Neural cell (in vitro differentiated cells): ENCODE data around the gene TGM1. TPM values are rescaled to one million over a fixed set of nuclear protein-coding genes. Genes with fewer than 3 reads are reported as not detected.

Experiments
- H2AFZ ChIP-seq: fragments of 200-600, 300-800 bp; sonication (generic), shearing (Covaris generic); 2 replicates; pipeline ENCODE4 v1.6.0; 2014; ENCODE audit warnings: low read depth, mild to moderate bottlenecking, antibody characterized with exemption, low read length, moderate library complexity
- H3F3A ChIP-seq: fragments of 200-600 bp; shearing (Covaris generic); 2 replicates; pipeline ENCODE4 v1.6.1; 2016; ENCODE audit warnings: mild to moderate bottlenecking, moderate library complexity, mixed read lengths, antibody characterized with exemption, low read length; ENCODE audit not compliant: insufficient read depth, poor library complexity, severe bottlenecking
- H3K27ac ChIP-seq: fragments of 200-600, 300-800 bp; sonication (generic), shearing (Covaris generic); 2 replicates; pipeline ENCODE4 v1.5.1; 2014; ENCODE audit warnings: mild to moderate bottlenecking, low read length, moderate library complexity
- H3K27me3 ChIP-seq: fragments of 300-800, 200-600 bp; sonication (generic), shearing (Covaris generic); 2 replicates; pipeline ENCODE4 v1.6.0; 2014; ENCODE audit warnings: mild to moderate bottlenecking, low read depth, low read length, moderate library complexity; ENCODE audit not compliant: insufficient read depth
- H3K36me3 ChIP-seq: fragments of 300-800, 200-600 bp; sonication (generic), shearing (Covaris generic); 2 replicates; pipeline ENCODE4 v1.5.1; 2014; ENCODE audit warnings: mild to moderate bottlenecking, antibody characterized with exemption, low read length, moderate library complexity; ENCODE audit not compliant: insufficient read depth
- H3K4me2 ChIP-seq: fragments of 300-800, 200-600 bp; sonication (generic), shearing (Covaris generic); 2 replicates; pipeline ENCODE4 v1.6.0; 2014; ENCODE audit warnings: mild to moderate bottlenecking, low read length
- H3K4me3 ChIP-seq: fragments of 300-800, 200-600 bp; sonication (generic), shearing (Covaris generic); 2 replicates; pipeline ENCODE4 v1.5.1; 2014; ENCODE audit warnings: mild to moderate bottlenecking, low read length, moderate library complexity
- H3K79me2 ChIP-seq: fragments of 200-600 bp; shearing (Covaris generic); replicated peaks from 2 replicates; pipeline ENCODE4 v1.6.0; 2014; ENCODE audit warnings: mild to moderate bottlenecking, low read length, moderate library complexity; ENCODE audit not compliant: insufficient read depth
- H3K9ac ChIP-seq: fragments of 300-800, 200-600 bp; sonication (generic), shearing (Covaris generic); 2 replicates; pipeline ENCODE4 v1.6.1; 2016; ENCODE audit warnings: mild to moderate bottlenecking, low read length, mixed read lengths
- H3K9me2 ChIP-seq: fragments of 200-600 bp; shearing (Covaris generic); 2 replicates; pipeline ENCODE4 v1.6.1; 2016; ENCODE audit warnings: mild to moderate bottlenecking, low read length, mixed read lengths; ENCODE audit not compliant: insufficient read depth
- H3K9me3 ChIP-seq: fragments of 200-600, 300-800 bp; sonication (generic), shearing (Covaris generic); 2 replicates; pipeline ENCODE4 v1.6.1; 2016; ENCODE audit warnings: mild to moderate bottlenecking, mixed run types, low read length, moderate library complexity, mixed read lengths
- H4K20me1 ChIP-seq: fragments of 200-600 bp; shearing (Covaris generic); 2 replicates; pipeline ENCODE4 v1.6.1; 2016; ENCODE audit warnings: mild to moderate bottlenecking, mixed run types; ENCODE audit not compliant: insufficient read depth
- EP300 ChIP-seq: fragments of 450-650 bp; conservative IDR thresholded peaks from 2 replicates; pipeline ENCODE4 v1.6.1; 2014; ENCODE audit warnings: antibody characterized with exemption, mild to moderate bottlenecking, moderate library complexity; ENCODE audit not compliant: poor library complexity, severe bottlenecking
- EZH2 ChIP-seq: fragments of 200-600, 300-800 bp; shearing (Covaris generic), sonication (generic); IDR thresholded peaks from 2 replicates; pipeline ENCODE4 v1.6.1; 2014; ENCODE audit warnings: antibody characterized with exemption, low read length, borderline replicate concordance, mild to moderate bottlenecking; ENCODE audit not compliant: insufficient read depth, poor library complexity, severe bottlenecking
- MXI1 ChIP-seq: fragments of 450-650 bp; conservative IDR thresholded peaks from 2 replicates; pipeline ENCODE4 v1.6.1; 2014; ENCODE audit warnings: antibody characterized with exemption, mild to moderate bottlenecking; ENCODE audit not compliant: poor library complexity, severe bottlenecking
- POLR2AphosphoS5 ChIP-seq: IDR thresholded peaks from 2 replicates; pipeline ENCODE4 v1.6.1; 2012
- RAD21 ChIP-seq: fragments of 450-650 bp; conservative IDR thresholded peaks from 2 replicates; pipeline ENCODE4 v1.6.1; 2014; ENCODE audit warnings: antibody characterized with exemption, mild to moderate bottlenecking, moderate library complexity
- SMC3 ChIP-seq: fragments of 450-650 bp; conservative IDR thresholded peaks from 2 replicates; pipeline ENCODE4 v1.6.1; 2014; ENCODE audit warnings: antibody characterized with exemption, mild to moderate bottlenecking, moderate library complexity; ENCODE audit not compliant: poor library complexity
- TAF1 ChIP-seq: IDR thresholded peaks from 2 replicates; pipeline ENCODE4 v1.6.1; 2012; ENCODE audit warnings: low read depth
- polyA plus RNA-seq: library from polyadenylated mRNA; depleted of rRNA; stranded (reverse); fragments of >200 nt; gene quantifications from 2 replicates; pipeline ENCODE4 v1.2.3, GENCODE V29; 2014
- TF ChIP-seq, protein P1 (sequence below): IDR thresholded peaks from 2 replicates; pipeline ENCODE4 v1.6.1; 2012; ENCODE audit warnings: borderline replicate concordance
- TF ChIP-seq, protein P2 (sequence below): fragments of 450-650 bp; IDR thresholded peaks from 2 replicates; pipeline ENCODE4 v1.5.1; 2014; ENCODE audit warnings: antibody characterized with exemption, mild to moderate bottlenecking, moderate library complexity; ENCODE audit not compliant: poor library complexity, severe bottlenecking

Gene TGM1
- polyA plus RNA-seq, 1 donor from 2014 or later = 3.6 TPM

DNA sequence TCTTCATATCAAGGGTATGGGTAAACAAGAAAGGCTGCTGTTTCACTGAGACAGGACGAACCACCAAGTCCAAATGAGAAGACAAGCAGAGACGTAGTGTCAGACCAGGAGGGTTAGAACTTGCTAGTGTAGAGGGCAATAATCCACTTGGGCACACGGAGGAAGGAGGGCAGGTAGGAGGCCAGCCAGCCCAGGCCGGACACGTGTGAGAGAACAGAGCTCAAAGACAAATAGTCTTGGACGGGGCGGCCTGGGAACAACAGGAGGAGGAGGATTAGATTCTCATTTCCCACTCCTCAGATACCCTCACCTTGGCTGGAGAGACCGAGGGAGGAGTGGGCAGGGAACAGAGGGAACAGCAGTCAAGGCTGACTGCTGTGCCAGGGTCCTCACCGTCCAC is 27.8 kb upstream of the TGM1 start:
- Histone ChIP-seq H4K20me1 (no peaks in the 10 kb centered on the region), H3K9me2 (no peaks in the 10 kb centered on the region), H2AFZ (no peak overlapping the region), H3K9me3 (no peaks in the 10 kb centered on the region), H3K36me3 (no peaks in the 10 kb centered on the region), H3K4me2 (no peak overlapping the region), H3K79me2 (no peaks in the 10 kb centered on the region), H3K27me3 (no peaks in the 10 kb centered on the region), H3K4me3 (no peak overlapping the region), H3K27ac (no peak overlapping the region), H3F3A (no peaks in the 10 kb centered on the region), H3K9ac (no peak overlapping the region)
- TF ChIP-seq RAD21 = no peak
- TF ChIP-seq POLR2AphosphoS5 = no peak
- no peak for TF ChIP-seq MXI1
- TF ChIP-seq, protein P1, sequence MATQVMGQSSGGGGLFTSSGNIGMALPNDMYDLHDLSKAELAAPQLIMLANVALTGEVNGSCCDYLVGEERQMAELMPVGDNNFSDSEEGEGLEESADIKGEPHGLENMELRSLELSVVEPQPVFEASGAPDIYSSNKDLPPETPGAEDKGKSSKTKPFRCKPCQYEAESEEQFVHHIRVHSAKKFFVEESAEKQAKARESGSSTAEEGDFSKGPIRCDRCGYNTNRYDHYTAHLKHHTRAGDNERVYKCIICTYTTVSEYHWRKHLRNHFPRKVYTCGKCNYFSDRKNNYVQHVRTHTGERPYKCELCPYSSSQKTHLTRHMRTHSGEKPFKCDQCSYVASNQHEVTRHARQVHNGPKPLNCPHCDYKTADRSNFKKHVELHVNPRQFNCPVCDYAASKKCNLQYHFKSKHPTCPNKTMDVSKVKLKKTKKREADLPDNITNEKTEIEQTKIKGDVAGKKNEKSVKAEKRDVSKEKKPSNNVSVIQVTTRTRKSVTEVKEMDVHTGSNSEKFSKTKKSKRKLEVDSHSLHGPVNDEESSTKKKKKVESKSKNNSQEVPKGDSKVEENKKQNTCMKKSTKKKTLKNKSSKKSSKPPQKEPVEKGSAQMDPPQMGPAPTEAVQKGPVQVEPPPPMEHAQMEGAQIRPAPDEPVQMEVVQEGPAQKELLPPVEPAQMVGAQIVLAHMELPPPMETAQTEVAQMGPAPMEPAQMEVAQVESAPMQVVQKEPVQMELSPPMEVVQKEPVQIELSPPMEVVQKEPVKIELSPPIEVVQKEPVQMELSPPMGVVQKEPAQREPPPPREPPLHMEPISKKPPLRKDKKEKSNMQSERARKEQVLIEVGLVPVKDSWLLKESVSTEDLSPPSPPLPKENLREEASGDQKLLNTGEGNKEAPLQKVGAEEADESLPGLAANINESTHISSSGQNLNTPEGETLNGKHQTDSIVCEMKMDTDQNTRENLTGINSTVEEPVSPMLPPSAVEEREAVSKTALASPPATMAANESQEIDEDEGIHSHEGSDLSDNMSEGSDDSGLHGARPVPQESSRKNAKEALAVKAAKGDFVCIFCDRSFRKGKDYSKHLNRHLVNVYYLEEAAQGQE = no peak
- no peak for TF ChIP-seq TAF1
- TF ChIP-seq EZH2 = no peak

DNA sequence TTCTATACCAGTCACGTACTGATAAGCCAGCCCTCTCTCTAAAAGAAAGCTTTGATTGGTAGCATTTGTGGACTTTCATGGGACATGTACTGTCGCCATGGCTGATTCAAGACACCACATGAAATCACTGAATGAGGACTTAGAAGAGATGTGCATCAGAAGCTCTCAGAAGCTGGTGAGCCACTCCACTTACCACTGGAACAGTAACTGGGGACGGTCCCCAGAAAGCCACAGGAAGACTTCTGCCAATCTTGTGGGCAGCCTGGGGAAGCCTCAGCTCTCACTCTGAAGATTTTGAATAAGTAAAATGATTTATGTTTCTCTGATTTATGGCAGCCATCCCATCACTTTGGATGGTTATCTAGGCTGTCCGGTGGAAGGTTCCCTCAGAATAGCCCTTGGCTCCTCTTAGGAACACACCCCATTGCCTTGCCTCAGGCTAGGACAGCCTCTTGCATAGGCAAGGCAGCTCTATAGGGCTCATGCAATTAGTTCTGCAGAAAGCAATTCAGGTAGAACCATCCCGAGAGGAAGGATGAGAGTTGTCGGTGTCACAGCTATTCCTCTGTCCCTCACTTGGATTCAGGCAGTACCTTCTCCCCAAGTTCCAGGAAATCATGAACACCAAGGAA is 26.8 kb upstream of the TGM1 start:
- H3K9ac ChIP-seq = no peak overlapping the region
- no peaks in the 10 kb centered on the region for H3K27me3 ChIP-seq
- H3K4me2 ChIP-seq = no peak overlapping the region
- H4K20me1 ChIP-seq = no peaks in the 10 kb centered on the region
- no peak overlapping the region for H3K27ac ChIP-seq
- TF ChIP-seq TAF1 (no peak), EZH2 (no peak), POLR2AphosphoS5 (no peak), EP300 (no peak), MXI1 (no peak), RAD21 (no peak), SMC3 (no peak)
- TF ChIP-seq, protein P2, sequence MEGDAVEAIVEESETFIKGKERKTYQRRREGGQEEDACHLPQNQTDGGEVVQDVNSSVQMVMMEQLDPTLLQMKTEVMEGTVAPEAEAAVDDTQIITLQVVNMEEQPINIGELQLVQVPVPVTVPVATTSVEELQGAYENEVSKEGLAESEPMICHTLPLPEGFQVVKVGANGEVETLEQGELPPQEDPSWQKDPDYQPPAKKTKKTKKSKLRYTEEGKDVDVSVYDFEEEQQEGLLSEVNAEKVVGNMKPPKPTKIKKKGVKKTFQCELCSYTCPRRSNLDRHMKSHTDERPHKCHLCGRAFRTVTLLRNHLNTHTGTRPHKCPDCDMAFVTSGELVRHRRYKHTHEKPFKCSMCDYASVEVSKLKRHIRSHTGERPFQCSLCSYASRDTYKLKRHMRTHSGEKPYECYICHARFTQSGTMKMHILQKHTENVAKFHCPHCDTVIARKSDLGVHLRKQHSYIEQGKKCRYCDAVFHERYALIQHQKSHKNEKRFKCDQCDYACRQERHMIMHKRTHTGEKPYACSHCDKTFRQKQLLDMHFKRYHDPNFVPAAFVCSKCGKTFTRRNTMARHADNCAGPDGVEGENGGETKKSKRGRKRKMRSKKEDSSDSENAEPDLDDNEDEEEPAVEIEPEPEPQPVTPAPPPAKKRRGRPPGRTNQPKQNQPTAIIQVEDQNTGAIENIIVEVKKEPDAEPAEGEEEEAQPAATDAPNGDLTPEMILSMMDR = no peak
- TF ChIP-seq, protein P1 = no peak
- no peak overlapping the region for H3K4me3 ChIP-seq
- H3K9me3 ChIP-seq = no peaks in the 10 kb centered on the region
- H3K9me2 ChIP-seq = no peaks in the 10 kb centered on the region
- H3K36me3 ChIP-seq = no peaks in the 10 kb centered on the region
- no peaks in the 10 kb centered on the region for H3K79me2 ChIP-seq
- no peak overlapping the region for H2AFZ ChIP-seq
- no peaks in the 10 kb centered on the region for H3F3A ChIP-seq
